PC-9 (cell line): ENCODE data around the gene ETS1. TPM values are rescaled to one million over a fixed set of nuclear protein-coding genes. Genes with fewer than 3 reads are reported as not detected.

Experiments used
- BruUV-seq: library from RNA; stranded (reverse); fragments of 400-500 nt; replicated peaks from 2 replicates; lab custom pipeline; 2021; lab: Mats Ljungman, UMichigan
- CTCF ChIA-PET: fragments of 300-600 bp; sonication (Branson Sonifier 250); formaldehyde crosslinking; loops from one replicate; lab custom pipeline; 2022; ENCODE audit warnings: antibody characterized with exemption; lab: Charles Lee
- POLR2A ChIA-PET: fragments of 300-600 bp; sonication (Branson Sonifier 250); formaldehyde crosslinking; loops from one replicate; lab custom pipeline; 2022; ENCODE audit warnings: antibody characterized with exemption; ENCODE audit not compliant: unreplicated experiment; lab: Charles Lee
- DNase-seq, 2 experiments: peaks; one replicate each; pipeline versions ENCODE4 v3.0.0 to v3.0.0-alpha.2; 2015 to 2022; ENCODE audit warnings: mixed read lengths in 1 of 2
- H2AFZ ChIP-seq: fragments of 200-600 bp; sonication (generic); 2 replicates; pipeline ENCODE4 v1.8.1; 2017; ENCODE audit warnings: antibody characterized with exemption
- H3F3A ChIP-seq: fragments of 200-600 bp; sonication (generic); 2 replicates; pipeline ENCODE4 v1.8.1; 2017; ENCODE audit warnings: antibody characterized with exemption, mild to moderate bottlenecking, low read depth; ENCODE audit not compliant: insufficient read depth
- H3K27ac ChIP-seq: fragments of 200-600 bp; sonication (generic); 2 replicates; pipeline ENCODE4 v1.6.1; 2016; ENCODE audit warnings: mixed run types
- H3K27me3 ChIP-seq: fragments of 200-600 bp; sonication (generic); 2 replicates; pipeline ENCODE4 v1.6.1; 2016; ENCODE audit warnings: low read depth, mixed run types; ENCODE audit not compliant: insufficient read depth
- H3K36me3 ChIP-seq: fragments of 200-600 bp; sonication (generic); 2 replicates; pipeline ENCODE4 v1.6.1; 2016; ENCODE audit warnings: low read depth, mixed run types
- H3K4me1 ChIP-seq: fragments of 200-600 bp; sonication (generic); replicated peaks from 2 replicates; pipeline ENCODE4 v1.6.1; 2016; ENCODE audit warnings: mixed run types; ENCODE audit not compliant: insufficient read depth
- H3K4me2 ChIP-seq: fragments of 200-600 bp; sonication (generic); 2 replicates; pipeline ENCODE4 v1.6.1; 2017; ENCODE audit warnings: mixed run types
- H3K4me3 ChIP-seq: fragments of 200-600 bp; sonication (generic); 2 replicates; pipeline ENCODE4 v1.6.1; 2016; ENCODE audit warnings: mixed run types
- H3K79me2 ChIP-seq: fragments of 200-600 bp; sonication (generic); 2 replicates; pipeline ENCODE4 v1.6.1; 2017; ENCODE audit warnings: low read depth, mixed run types
- H3K9me2 ChIP-seq: fragments of 200-600 bp; sonication (generic); 2 replicates; pipeline ENCODE4 v1.8.1; 2017; ENCODE audit warnings: mild to moderate bottlenecking; ENCODE audit not compliant: insufficient read depth
- H3K9me3 ChIP-seq: fragments of 200-600 bp; sonication (generic); 2 replicates; pipeline ENCODE4 v1.8.1; 2016; ENCODE audit warnings: low read depth; ENCODE audit not compliant: insufficient read depth
- H4K20me1 ChIP-seq: fragments of 200-600 bp; sonication (generic); 2 replicates; pipeline ENCODE4 v1.8.1; 2017; ENCODE audit not compliant: insufficient read depth
- EZH2 ChIP-seq: fragments of 200-600 bp; sonication (generic); IDR thresholded peaks from 2 replicates; pipeline ENCODE4 v1.8.0; 2017; ENCODE audit warnings: antibody characterized with exemption, low read depth
- intact Hi-C: fragments of 100-400 bp; cut with micrococcal nuclease; formaldehyde crosslinking; loops from one replicate; pipeline ENCODE4 v1.10.0; 2022; ENCODE audit not compliant: unreplicated experiment
- total RNA-seq: library from RNA; stranded (reverse); gene quantifications from 2 replicates; pipeline ENCODE4 v1.2.3, GENCODE V29; 2021
- TF ChIP-seq, protein P1 (sequence below): fragments of 200-600 bp; sonication (generic); conservative IDR thresholded peaks from 2 replicates; pipeline ENCODE4 v1.6.1; 2017; ENCODE audit warnings: mixed run types, antibody characterized with exemption, mild to moderate bottlenecking, moderate library complexity

Gene ETS1
- total RNA-seq, 1 experiment from 2014 or later, result 23.3 TPM

DNA sequence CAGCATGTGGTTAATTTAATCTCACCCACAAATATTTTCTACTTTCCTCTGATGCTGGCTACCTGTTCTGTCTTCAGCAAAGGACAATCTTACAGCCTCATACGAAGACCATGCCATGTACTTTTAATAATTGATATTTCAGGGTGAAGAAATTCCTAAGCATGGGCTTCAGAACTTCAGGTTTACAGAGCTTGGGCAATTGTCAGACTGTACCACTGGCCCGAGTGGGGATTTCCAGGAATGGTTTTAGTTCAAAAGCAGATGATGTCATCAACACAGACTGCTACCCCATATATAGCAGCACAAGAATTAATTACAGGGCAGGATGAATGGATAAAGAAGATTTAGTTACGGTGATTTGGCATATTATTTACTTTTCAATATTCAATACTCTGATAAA lies 171.8 kb downstream of the ETS1 start:
- H3F3A ChIP-seq, result no peaks in the 10 kb centered on the region; the same call in 1 of the 2 replicates
- no peak for DNase-seq
- peaks cover 18% of the 10 kb centered on the region for H3K4me1 ChIP-seq
- TF ChIP-seq, protein P1, sequence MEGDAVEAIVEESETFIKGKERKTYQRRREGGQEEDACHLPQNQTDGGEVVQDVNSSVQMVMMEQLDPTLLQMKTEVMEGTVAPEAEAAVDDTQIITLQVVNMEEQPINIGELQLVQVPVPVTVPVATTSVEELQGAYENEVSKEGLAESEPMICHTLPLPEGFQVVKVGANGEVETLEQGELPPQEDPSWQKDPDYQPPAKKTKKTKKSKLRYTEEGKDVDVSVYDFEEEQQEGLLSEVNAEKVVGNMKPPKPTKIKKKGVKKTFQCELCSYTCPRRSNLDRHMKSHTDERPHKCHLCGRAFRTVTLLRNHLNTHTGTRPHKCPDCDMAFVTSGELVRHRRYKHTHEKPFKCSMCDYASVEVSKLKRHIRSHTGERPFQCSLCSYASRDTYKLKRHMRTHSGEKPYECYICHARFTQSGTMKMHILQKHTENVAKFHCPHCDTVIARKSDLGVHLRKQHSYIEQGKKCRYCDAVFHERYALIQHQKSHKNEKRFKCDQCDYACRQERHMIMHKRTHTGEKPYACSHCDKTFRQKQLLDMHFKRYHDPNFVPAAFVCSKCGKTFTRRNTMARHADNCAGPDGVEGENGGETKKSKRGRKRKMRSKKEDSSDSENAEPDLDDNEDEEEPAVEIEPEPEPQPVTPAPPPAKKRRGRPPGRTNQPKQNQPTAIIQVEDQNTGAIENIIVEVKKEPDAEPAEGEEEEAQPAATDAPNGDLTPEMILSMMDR, result no peak
- no peak for TF ChIP-seq EZH2
- no peaks in the 10 kb centered on the region for H3K27me3 ChIP-seq
- no peaks in the 10 kb centered on the region for H4K20me1 ChIP-seq
- intact Hi-C loops, result no loop called here
- H3K27ac ChIP-seq, result no peak overlapping the region
- POLR2A ChIA-PET, result no interaction called here
- no peak overlapping the region for H2AFZ ChIP-seq
- no peak overlapping the region for H3K4me2 ChIP-seq
- CTCF ChIA-PET, result no interaction called here
- H3K79me2 ChIP-seq, result no peaks in the 10 kb centered on the region
- H3K4me3 ChIP-seq, result no peak overlapping the region
- no peaks in the 10 kb centered on the region for H3K9me3 ChIP-seq
- no TSS peak for BruUV-seq
- no peaks in the 10 kb centered on the region for H3K36me3 ChIP-seq
- no peaks in the 10 kb centered on the region for H3K9me2 ChIP-seq

DNA sequence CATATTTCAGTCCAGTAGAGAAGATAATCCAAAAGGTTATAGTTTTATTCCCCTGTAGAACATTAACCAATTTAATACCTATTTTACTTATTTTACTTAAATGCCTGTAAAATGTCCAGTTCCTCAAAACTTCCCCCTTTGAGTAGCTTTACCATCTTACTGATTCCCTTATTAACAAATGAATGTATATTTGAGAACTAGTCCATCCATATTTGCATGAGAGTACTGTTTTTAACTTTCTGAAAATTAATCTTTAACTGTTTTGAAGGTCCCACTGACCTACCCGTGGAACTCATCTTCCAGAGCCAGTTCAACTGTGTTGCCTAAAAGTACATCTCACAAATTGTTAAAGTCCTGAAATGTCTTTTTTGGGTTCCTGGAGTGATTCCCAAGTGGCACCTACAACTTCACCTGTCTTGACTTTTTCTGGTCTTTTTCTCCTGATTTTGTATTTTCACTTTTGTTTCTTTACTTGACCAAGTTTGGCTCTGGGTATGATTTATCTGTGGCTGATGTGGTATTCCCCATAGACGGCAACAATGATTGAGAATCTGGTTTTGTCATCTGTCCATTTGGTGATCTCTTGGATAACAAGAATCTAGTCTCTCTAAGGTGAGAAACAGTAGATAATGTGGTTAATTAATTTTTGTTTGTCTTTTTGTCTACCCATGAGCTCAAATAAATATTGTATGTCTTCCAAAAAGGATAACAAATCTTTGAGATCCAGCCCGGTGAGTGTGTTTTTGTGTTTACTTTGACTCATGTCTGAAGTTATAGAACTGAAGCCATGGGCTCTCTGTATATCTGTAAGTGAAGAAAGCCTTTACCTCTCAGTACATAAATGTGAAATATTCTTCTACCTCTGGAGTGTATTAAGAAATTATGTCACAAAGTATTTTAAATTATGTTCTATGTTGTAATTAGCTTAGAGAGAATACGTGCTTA lies 174.2 kb downstream of the ETS1 start:
- Histone ChIP-seq H3K4me1 (peaks cover 37% of the 10 kb centered on the region), H3K9me3 (no peaks in the 10 kb centered on the region), H3K79me2 (no peaks in the 10 kb centered on the region), H3K9me2 (no peaks in the 10 kb centered on the region), H3K36me3 (no peaks in the 10 kb centered on the region), H2AFZ (no peak overlapping the region), H3K4me2 (no peak overlapping the region), H3F3A (peaks cover 21% of the 10 kb centered on the region; the same call in 1 of the 2 replicates), H3K4me3 (no peak overlapping the region), H3K27ac (no peak overlapping the region), H3K27me3 (no peaks in the 10 kb centered on the region), H4K20me1 (no peaks in the 10 kb centered on the region)
- DNase-seq, result peak in 1 of 2 experiments; percentile 72
- TF ChIP-seq, protein P1, result no peak
- no peak for TF ChIP-seq EZH2
- no TSS peak for BruUV-seq
- POLR2A ChIA-PET, result no interaction called here
- CTCF ChIA-PET, result no interaction called here
- intact Hi-C loops, result no loop called here

DNA sequence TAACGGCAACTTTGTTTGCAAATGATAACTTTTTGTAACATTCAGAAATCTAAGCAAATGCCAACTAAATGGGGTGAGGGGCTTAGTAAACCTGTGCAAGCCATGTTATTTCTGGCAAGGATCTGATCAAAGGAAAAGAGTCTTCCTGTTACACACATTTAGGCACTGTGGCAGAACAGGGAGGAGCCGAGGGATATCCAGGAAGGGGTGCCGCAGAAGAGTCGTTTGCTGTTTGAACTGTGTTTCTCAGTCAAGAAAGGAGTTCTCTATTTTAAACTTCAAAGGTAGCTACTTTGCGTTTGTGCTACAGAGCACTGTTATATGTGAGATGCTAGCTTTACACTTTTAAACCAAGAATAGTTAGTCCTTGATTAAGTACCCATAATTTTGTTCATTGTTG lies 175.5 kb downstream of the ETS1 start:
- intact Hi-C loops, result no loop called here
- H3F3A ChIP-seq, result peaks cover 34% of the 10 kb centered on the region
- H3K79me2 ChIP-seq, result no peaks in the 10 kb centered on the region
- no peaks in the 10 kb centered on the region for H4K20me1 ChIP-seq
- no peak overlapping the region for H3K4me3 ChIP-seq
- TF ChIP-seq, protein P1, result no peak
- H3K36me3 ChIP-seq, result no peaks in the 10 kb centered on the region
- no TSS peak for BruUV-seq
- H3K4me1 ChIP-seq, result peaks cover 42% of the 10 kb centered on the region
- ChIA-PET CTCF (no interaction called here), POLR2A (no interaction called here)
- no peak for DNase-seq
- no peaks in the 10 kb centered on the region for H3K9me3 ChIP-seq
- H3K27ac ChIP-seq, result no peak overlapping the region
- no peak overlapping the region for H2AFZ ChIP-seq
- no peaks in the 10 kb centered on the region for H3K9me2 ChIP-seq
- H3K27me3 ChIP-seq, result no peaks in the 10 kb centered on the region
- H3K4me2 ChIP-seq, result no peak overlapping the region
